GM19023 (cell line): ENCODE data around the gene NME3.
"Not testable (repeated sequence)": the region's sequence is repeated elsewhere in the genome, so short reads cannot be mapped to it uniquely, and the experiment has no call there.

Experiments
- ATAC-seq: cut with Tn5 transposase; IDR thresholded peaks from one replicate; pipeline ENCODE4 v1.9.1; 2021; ENCODE audit warnings: mild to moderate bottlenecking, moderate library complexity; ENCODE audit not compliant: unreplicated experiment

NME3 gene

GRCh38 chr16:1771188-1771863 lies at the start of gene NME3:
TSS of gene NME3 (minus strand) at chr16:1771543. CDS start at chr16:1771534, 9 bp downstream.
- ATAC-seq = peak; percentile 32

DNA sequence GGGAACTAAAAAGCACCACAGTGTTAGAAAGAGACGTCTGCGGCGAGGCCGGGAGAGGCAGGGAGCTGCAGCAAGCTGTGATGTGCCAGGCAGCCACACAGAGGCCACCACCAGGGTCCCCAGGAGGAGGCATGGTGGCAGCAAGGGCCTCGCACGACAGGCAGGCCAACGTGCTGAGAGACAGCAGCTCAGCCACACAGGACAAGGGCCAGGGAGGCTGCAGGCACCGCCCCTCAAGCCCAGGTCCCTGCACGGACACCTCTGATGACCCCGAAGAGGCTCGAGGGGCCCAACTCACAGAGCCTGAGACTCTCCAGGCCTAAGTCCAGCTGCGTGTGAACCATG lies 49.6 kb upstream of the NME3 start:
- no peak for ATAC-seq

GRCh38 chr16:1820096-1820945 lies 49.0 kb upstream of the NME3 start:
- no peak for ATAC-seq

DNA sequence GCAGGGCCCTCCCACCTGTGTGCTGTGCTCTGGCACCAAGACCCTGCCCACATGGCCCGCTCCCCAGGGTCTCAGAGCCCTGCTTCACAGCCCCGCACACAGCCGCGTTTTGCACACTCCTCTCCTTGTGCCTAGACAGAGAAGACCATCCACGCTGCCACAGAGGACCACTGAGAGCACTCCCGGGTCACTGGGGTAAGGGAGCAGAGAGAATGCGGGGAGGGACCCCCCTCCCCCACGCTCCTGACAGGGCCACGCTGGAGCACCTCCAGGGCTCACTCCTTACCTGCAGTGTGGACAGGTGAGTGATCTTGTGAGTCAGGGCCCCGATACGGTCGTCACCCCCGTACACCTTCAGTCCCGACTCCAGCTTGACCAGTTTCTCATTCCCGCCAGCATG lies 48.3 kb upstream of the NME3 start:
- ATAC-seq = no peak

DNA sequence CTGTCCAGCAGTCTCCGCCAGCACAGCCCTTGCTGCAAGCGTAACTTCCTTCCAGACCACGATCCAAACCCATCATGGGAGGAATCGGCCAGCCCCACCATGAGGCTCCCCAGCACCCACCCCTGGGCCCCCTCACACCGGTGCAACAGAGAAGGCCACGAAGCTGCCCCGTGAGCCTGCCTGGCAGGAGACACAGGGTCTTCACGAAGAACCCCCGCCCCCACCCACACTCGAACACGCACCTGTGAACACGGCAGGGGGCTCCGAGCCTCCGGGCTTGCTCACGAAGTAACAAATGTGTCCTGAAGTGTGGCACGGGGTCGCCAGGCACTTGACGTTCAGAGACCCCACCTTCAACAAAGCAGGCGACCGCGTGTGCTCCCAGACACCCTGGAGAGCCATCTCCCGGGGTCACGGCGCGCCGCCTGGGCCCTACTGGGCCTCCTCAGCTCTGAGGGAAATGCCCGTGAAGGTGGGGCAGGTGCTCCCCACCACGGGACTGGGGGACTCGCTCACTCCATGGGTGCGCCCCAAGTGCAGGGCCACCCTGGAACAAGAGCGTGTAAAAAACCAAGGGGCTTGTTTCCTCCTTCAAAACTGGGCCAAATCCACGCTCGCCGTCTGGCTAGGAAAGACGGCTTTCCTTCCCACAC lies 47.7 kb upstream of the NME3 start:
- no peak for ATAC-seq

DNA sequence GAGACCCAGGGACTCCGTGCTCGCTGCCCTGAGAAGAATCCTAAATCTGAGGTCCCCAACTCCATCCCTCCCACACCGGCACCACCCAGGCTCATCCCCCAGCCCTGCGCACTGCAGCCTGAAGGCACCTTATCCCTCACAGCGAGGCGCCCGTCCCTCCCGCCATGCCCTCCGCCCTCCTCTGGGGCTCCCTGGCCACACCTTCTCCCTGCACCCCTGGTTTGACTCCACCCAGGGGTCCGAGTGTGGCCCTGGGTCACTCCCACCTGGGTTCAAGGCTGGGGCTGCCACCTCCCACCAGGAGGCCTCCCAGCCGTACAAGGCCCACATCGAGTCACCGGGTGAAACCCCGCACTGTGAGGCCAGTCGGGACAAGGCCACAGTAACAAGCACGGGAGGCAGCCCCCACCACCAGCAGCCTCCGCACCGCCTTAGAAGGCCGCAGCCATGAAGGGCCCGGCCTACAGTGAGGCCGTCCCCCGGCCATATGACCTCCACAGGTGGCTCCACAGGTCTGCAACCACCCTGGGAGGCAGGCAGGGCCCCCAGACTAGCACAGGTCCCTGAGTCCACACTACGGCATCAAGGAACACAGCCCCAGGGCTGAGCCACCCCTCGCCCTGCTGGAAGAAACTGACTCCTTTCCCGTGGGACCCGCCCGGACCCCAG lies 47.0 kb upstream of the NME3 start:
- ATAC-seq = no peak

GRCh38 chr16:1817716-1818115 lies 46.4 kb upstream of the NME3 start:
- ATAC-seq = no peak

GRCh38 chr16:1817276-1817589 lies 45.9 kb upstream of the NME3 start:
- ATAC-seq = no peak

- ATAC-seq = no peak
These were observed 45.3 kb upstream of the NME3 start for GRCh38 chr16:1816396-1817275.

DNA sequence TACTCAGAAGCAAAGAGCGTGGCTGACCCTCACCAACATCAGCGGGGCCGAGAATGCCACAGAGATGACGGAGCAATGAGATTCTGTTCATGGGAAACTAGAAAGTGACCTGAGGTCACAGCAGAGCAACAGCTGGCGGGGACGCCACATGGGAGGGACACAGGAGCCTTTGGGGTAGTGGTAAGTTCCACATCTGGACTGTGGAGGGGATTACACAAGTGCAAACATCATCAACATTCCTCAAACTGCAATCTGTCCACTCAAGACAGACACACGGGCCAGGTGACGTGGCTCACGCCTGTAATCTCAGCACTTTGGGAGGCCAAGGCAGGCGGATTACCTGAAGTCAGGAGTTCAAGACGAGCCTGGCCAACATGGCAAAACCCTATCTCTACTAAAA lies 44.1 kb upstream of the NME3 start:
- no peak for ATAC-seq

GRCh38 chr16:1812732-1813163 lies 41.4 kb upstream of the NME3 start:
- no peak for ATAC-seq

- ATAC-seq = no peak
These were observed 39.2 kb upstream of the NME3 start for GRCh38 chr16:1810536-1810935.

DNA sequence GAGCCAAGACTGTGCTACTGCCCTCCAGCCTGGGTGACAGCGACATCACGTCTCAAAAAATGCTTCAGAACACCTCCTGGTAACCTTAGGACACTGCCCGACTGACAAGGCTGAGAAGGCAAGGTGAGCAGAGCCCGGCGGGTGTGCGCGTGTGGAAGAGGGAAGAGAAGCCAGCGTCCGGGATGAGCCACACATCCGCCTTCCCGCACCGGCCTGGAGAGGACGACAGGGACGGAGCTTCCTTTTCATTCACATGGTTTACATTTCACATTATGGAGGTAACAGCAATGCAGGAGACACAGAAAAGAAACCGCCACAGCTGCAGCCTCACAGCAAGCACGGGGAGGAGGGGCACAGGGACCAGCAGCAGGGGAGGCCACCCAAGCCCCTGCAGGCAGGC lies 38.8 kb upstream of the NME3 start:
- ATAC-seq = no peak

GRCh38 chr16:1809281-1809801 lies 38.0 kb upstream of the NME3 start:
- ATAC-seq = no peak

DNA sequence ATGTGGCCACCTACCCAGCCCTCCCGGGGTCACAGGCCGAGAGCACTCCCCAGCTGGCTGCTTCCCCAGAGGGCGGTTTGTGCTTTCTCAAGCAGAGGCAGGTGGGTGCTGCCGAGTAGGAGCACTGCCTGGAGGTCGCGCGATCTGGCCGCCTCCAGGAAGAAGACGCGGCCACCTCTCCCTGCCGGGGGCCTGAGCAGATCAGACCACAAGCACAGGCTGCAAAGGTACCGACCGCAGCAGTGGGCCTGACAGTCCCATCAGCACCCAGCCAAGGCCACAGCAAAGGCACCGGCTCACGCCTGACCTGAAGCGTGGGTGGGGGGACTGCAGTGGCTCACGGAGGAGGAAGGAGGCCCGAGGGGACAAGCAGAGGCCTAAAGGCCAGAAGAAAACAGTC lies 37.3 kb upstream of the NME3 start:
- no peak for ATAC-seq

GRCh38 chr16:1807626-1808025 lies 36.3 kb upstream of the NME3 start:
- no peak for ATAC-seq

DNA sequence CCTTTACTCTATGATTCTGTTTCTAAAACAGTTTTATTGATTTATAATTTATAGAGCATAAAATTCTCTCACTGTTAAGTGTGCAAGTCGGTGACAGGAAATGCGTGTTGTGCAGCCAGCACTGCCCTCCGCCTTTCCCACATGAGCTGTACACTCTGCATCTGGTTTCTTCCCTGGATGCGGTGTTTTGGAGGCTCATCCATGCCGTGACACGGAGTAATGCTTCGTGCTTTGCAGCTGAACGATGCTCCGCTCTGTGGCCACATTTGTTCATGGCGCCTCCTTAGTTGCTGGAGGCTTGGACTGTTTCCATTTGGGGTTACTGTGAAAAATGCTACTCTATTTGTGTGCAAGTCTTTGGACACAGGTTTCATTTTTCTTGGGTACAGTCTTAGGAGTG lies 29.4 kb upstream of the NME3 start:
- no peak for ATAC-seq

DNA sequence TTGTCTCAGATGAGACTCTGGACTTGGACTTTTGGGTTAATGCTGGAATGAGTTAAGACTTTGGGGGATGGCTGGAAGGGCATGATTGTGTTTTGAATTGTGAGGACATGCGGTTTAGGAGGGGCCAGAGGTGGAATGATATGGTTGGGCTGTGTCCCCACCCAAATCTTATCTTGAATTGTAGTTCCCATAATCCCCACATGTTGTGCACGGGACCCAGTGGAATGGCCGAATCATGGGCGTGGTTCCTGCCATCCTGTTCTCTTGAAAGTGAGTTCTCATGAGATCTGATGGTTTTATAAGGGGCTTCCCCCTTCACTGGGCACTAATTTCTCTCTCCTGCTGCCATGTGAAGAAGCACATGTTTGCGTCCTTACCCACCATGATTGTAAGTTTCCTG lies 27.9 kb upstream of the NME3 start:
- not testable (repeated sequence) for ATAC-seq

DNA sequence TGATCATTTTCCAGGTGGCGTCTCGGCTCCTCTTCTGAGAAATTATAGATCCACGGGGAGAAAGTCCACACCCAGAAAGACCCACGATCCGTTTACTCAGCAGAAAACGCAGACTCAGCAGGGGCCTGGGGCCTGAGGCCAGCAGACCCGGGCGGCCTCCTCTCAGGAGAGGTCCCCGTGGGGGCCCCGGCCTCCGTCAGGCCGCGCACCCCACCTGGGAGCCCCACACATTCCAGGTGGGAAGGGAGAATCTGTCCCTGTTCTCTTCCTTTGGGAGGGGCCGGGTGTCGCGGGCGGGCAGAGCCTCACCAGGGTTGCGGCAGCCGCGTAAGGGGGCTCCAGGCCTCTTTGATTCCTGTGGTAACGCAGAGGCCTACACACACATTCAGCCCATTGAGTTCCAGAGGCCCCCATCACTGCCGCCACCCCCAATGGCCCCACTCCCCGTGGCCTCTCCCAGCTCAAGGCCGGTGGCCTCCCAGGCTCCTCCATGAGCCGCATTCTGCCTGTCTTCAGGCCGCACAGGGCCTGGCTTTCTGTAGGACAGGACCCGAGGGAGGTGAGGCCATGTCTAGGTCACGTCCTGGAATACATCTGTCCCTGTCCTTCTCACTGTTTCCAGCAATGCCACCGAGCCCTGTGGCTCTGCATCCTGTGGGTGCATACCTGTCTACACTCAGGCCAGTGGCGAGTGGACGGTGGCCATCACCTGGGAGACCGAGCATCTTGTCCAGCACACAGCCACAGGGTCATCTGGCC lies 23.7 kb upstream of the NME3 start:
- no peak for ATAC-seq
